ENCODE measurements around the gene WNK2.

WNK2 gene

DNA sequence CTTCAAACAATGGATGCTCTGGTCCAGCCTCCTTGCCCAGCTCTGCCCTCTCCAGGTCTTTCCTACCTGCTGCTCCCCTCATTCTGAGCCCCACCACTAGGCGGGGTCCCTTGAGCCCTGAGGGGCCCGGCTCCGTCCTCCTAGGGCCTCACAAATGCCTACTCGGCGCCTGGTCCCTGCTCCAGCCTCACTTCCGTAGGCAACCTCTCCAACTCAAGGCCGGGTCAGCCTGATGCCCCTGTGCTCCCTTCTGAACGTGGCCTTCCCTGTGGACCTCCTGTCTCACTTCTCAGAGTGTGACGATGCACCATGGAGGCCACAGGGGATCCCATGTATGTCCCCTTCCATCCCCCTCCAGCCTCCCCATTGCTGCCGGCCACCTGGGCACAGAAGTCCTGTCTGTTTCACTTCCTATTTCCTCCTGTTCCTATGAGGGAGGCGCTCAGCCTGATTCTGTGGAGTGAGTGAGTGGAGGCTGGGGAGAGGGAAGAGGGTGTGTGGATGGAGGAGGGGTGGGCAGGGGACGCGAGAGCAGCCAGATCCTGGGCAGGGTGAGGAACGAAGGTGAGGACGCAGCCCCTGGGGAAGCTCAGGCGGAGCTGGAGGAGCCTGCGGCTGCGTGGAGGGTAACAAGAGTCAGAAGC lies 140.4 kb downstream of the WNK2 start:
- H3K36me3 ChIP-seq (ENCODE audit: control insufficient read depth in 2 of 2, insufficient read depth in 1 of 2, low read length in 2 of 2): no peaks in the 10 kb centered on the region
- CTCF ChIA-PET: no interaction called here
- POLR2A ChIA-PET: no interaction called here

DNA sequence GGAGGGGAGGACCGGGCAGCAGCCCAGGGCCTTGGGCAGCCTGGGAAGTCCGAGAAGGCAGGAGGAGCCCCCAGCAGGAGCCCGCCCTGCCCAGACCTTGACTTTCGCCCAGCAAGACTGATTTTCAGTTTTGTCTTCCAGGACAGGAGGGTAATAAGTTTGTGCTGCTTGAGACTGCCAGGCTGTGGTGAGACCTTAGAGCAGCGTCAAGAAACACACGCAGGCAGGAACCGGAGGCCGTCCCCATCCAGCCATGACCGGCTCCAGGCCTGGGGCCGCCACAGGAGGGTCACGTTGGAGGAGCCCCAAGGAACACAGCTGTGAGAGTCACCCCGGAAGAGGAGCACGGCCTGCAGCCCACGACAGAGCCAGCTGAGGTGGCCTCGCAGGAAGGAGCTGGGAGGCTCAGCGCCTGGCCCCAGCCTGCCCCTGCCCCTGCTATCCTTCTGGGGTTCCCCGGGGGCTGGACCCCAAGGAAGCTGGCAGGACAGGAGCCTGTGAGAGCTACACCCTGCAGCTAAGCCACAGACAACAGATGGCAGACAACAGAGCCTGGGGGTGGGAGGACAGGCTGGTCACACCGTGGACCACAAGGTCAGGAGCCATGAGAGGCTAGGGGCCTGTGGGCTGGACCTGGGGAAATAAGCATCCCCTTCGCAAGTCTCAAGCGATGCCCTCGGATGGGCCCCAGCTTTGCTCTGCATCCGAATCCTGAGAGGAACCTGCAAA lies 141.5 kb downstream of the WNK2 start:
- POLR2A ChIA-PET: no interaction called here

More for the DNA sequence above, 140.4 kb downstream of the WNK2 start:
- no peak overlapping the region for H3K4me3 ChIP-seq (ENCODE audit: low read depth, low read length)
- H3K4me1 ChIP-seq (ENCODE audit: control insufficient read depth, insufficient read depth, low read length): no peaks in the 10 kb centered on the region
- H3K27ac ChIP-seq (ENCODE audit: extremely low read depth, low read depth, low read length): no peak overlapping the region
- H3K9me3 ChIP-seq (ENCODE audit: control insufficient read depth, insufficient read depth, low read depth, low read length): no peaks in the 10 kb centered on the region
- no peak for TF ChIP-seq ZNF366 (tag by site-specific recombination; conservative IDR thresholded peaks at IDR 0.05)
- TF ChIP-seq, protein P1, sequence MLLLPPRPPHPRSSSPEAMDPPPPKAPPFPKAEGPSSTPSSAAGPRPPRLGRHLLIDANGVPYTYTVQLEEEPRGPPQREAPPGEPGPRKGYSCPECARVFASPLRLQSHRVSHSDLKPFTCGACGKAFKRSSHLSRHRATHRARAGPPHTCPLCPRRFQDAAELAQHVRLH (tag by site-specific recombination; IDR thresholded peaks at IDR 0.05): no peak
- TF ChIP-seq ZNF354C (tag by site-specific recombination; IDR thresholded peaks at IDR 0.05; ENCODE audit: borderline replicate concordance, low read depth): no peak
- no peak for TF ChIP-seq ZNF768 (tag by site-specific recombination; IDR thresholded peaks at IDR 0.05)
- no peak for TF ChIP-seq ZIC2 (tag by site-specific recombination; IDR thresholded peaks at IDR 0.05)
- TF ChIP-seq IKZF3 (tag by site-specific recombination; IDR thresholded peaks at IDR 0.05): no peak
- TF ChIP-seq ZNF24 (tag by site-specific recombination; IDR thresholded peaks at IDR 0.05): no peak
- no peak for TF ChIP-seq ZBTB11 (tag by site-specific recombination; conservative IDR thresholded peaks at IDR 0.05; ENCODE audit: low read depth)
- TF ChIP-seq ZNF670 (tag by site-specific recombination; IDR thresholded peaks at IDR 0.05; ENCODE audit: low read depth): no peak
- no peak for TF ChIP-seq ZNF112 (tag by site-specific recombination; IDR thresholded peaks at IDR 0.05)
- no peak for TF ChIP-seq ZNF202 (tag by site-specific recombination; IDR thresholded peaks at IDR 0.05; ENCODE audit: borderline replicate concordance)
- TF ChIP-seq ZSCAN16 (tag by site-specific recombination; IDR thresholded peaks at IDR 0.05): no peak
- no peak for TF ChIP-seq ZNF639 (tag by site-specific recombination; IDR thresholded peaks at IDR 0.05)
- TF ChIP-seq ZNF664 (tag by site-specific recombination; IDR thresholded peaks at IDR 0.05): no peak
- TF ChIP-seq ZNF791 (tag by site-specific recombination; IDR thresholded peaks at IDR 0.05): no peak
- no peak for TF ChIP-seq ZNF529 (tag by site-specific recombination; IDR thresholded peaks at IDR 0.05; ENCODE audit: insufficient replicate concordance)
- TF ChIP-seq GFI1B (tag by site-specific recombination; IDR thresholded peaks at IDR 0.05): no peak
- TF ChIP-seq, protein P2, sequence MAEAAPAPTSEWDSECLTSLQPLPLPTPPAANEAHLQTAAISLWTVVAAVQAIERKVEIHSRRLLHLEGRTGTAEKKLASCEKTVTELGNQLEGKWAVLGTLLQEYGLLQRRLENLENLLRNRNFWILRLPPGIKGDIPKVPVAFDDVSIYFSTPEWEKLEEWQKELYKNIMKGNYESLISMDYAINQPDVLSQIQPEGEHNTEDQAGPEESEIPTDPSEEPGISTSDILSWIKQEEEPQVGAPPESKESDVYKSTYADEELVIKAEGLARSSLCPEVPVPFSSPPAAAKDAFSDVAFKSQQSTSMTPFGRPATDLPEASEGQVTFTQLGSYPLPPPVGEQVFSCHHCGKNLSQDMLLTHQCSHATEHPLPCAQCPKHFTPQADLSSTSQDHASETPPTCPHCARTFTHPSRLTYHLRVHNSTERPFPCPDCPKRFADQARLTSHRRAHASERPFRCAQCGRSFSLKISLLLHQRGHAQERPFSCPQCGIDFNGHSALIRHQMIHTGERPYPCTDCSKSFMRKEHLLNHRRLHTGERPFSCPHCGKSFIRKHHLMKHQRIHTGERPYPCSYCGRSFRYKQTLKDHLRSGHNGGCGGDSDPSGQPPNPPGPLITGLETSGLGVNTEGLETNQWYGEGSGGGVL (tag by site-specific recombination; IDR thresholded peaks at IDR 0.05): no peak

More for the DNA sequence above, 141.5 kb downstream of the WNK2 start:
- Histone ChIP-seq H3K27ac (ENCODE audit: extremely low read depth, low read depth, low read length) (no peak overlapping the region), H3K4me3 (ENCODE audit: low read depth, low read length) (no peak overlapping the region), H3K36me3 (ENCODE audit: control insufficient read depth in 2 of 2, insufficient read depth in 1 of 2, low read length in 2 of 2) (no peaks in the 10 kb centered on the region), H3K4me1 (ENCODE audit: control insufficient read depth, insufficient read depth, low read length) (no peaks in the 10 kb centered on the region), H3K9me3 (ENCODE audit: control insufficient read depth, insufficient read depth, low read depth, low read length) (no peaks in the 10 kb centered on the region)
- TF ChIP-seq ZNF621 (tag by site-specific recombination; IDR thresholded peaks at IDR 0.05) (no peak), ZNF280D (tag by site-specific recombination; IDR thresholded peaks at IDR 0.05) (no peak), ZBTB20 (tag by site-specific recombination; IDR thresholded peaks at IDR 0.05) (no peak)
- CTCF ChIA-PET: no interaction called here

Data from HEK293 (cell line).